ENCODE data around the gene TMEM272.

DNA sequence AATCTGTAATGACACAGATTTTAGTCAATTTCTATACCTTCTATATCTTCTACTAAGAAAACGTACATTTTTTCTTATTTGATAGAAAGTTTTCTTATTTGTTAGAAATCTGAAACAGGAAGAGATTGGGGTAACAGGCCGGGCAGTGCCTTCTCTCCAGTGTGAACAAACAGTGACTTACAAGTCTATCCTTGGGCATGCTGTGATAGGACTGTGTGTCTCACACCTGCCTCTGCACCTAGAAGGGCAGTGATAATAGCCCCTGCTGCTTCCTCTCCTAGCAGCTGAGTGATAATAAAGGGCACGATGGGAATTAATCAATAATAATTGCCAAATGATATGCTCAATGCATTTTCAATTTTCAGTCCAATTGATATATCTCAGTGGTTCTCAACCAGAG, 1.4 kb downstream of the TMEM272 start:
- TF ChIP-seq, protein P1, sequence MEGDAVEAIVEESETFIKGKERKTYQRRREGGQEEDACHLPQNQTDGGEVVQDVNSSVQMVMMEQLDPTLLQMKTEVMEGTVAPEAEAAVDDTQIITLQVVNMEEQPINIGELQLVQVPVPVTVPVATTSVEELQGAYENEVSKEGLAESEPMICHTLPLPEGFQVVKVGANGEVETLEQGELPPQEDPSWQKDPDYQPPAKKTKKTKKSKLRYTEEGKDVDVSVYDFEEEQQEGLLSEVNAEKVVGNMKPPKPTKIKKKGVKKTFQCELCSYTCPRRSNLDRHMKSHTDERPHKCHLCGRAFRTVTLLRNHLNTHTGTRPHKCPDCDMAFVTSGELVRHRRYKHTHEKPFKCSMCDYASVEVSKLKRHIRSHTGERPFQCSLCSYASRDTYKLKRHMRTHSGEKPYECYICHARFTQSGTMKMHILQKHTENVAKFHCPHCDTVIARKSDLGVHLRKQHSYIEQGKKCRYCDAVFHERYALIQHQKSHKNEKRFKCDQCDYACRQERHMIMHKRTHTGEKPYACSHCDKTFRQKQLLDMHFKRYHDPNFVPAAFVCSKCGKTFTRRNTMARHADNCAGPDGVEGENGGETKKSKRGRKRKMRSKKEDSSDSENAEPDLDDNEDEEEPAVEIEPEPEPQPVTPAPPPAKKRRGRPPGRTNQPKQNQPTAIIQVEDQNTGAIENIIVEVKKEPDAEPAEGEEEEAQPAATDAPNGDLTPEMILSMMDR (IDR thresholded peaks at IDR 0.05) = no peak
- TF ChIP-seq YY1 (IDR thresholded peaks at IDR 0.05; ENCODE audit: low read depth) = no peak
- no peak for TF ChIP-seq TCF12 (IDR thresholded peaks at IDR 0.05)
- no peak for TF ChIP-seq REST (IDR thresholded peaks at IDR 0.05; ENCODE audit: low read depth, low read length)
- TF ChIP-seq, protein P2, sequence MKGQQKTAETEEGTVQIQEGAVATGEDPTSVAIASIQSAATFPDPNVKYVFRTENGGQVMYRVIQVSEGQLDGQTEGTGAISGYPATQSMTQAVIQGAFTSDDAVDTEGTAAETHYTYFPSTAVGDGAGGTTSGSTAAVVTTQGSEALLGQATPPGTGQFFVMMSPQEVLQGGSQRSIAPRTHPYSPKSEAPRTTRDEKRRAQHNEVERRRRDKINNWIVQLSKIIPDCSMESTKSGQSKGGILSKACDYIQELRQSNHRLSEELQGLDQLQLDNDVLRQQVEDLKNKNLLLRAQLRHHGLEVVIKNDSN (IDR thresholded peaks at IDR 0.05; ENCODE audit: borderline replicate concordance, low read depth) = no peak
- no peak for TF ChIP-seq EZH2phosphoT487 (IDR thresholded peaks at IDR 0.05; ENCODE audit: borderline replicate concordance, low read depth)
- no peak for TF ChIP-seq RXRA (IDR thresholded peaks at IDR 0.05; ENCODE audit: borderline replicate concordance, low read depth)
- TF ChIP-seq EP300 (IDR thresholded peaks at IDR 0.05; ENCODE audit: borderline replicate concordance in 1 of 2, low read depth in 1 of 2, low read length in 1 of 2) = no peak
- TF ChIP-seq POLR2AphosphoS5 (IDR thresholded peaks at IDR 0.05; ENCODE audit: low read depth, low read length) = no peak
- no peak for TF ChIP-seq RAD21 (IDR thresholded peaks at IDR 0.05; ENCODE audit: low read length)

All from SK-N-SH (cell line).